Astrocyte (in vitro differentiated cells and primary cell): Measurements from ENCODE around the gene GMNN. TPM values are rescaled to one million over a fixed set of nuclear protein-coding genes. Genes with fewer than 3 reads are reported as not detected.

ENCODE experiments used
- DNase-seq: peaks from one replicate; pipeline ENCODE4 v3.0.0-alpha.2; 2010; ENCODE audit warnings: low read depth
- FAIRE-seq: peaks from 2 replicates; lab custom pipeline; 2011; peaks lifted over from hg19 to GRCh38; lab: Jason Lieb, UNC
- H2AFZ ChIP-seq: 2 replicates; pipeline ENCODE4 v1.6.0; 2012; ENCODE audit warnings: low read depth, low read length, inconsistent platforms
- H3K27ac ChIP-seq: 2 replicates; pipeline ENCODE4 v1.5.1; 2011; ENCODE audit warnings: low read depth, low read length, inconsistent platforms
- H3K27me3 ChIP-seq: 2 replicates; pipeline ENCODE4 v1.6.0; 2011; ENCODE audit warnings: low read length, inconsistent platforms; ENCODE audit not compliant: insufficient read depth
- H3K36me3 ChIP-seq: 2 replicates; pipeline ENCODE4 v1.5.1; 2011; ENCODE audit warnings: low read length, inconsistent platforms; ENCODE audit not compliant: insufficient read depth
- H3K4me1 ChIP-seq: 2 replicates; pipeline ENCODE4 v1.5.1; 2011; ENCODE audit warnings: low read length, inconsistent platforms; ENCODE audit not compliant: insufficient read depth
- H3K4me2 ChIP-seq: 2 replicates; pipeline ENCODE4 v1.6.0; 2012; ENCODE audit warnings: low read length, inconsistent platforms
- H3K4me3 ChIP-seq: 2 replicates; pipeline ENCODE4 v1.5.1; 2011; ENCODE audit warnings: low read depth, mild to moderate bottlenecking, low read length, inconsistent platforms; ENCODE audit not compliant: insufficient read depth
- H3K79me2 ChIP-seq: 2 replicates; pipeline ENCODE4 v1.6.0; 2012; ENCODE audit warnings: mild to moderate bottlenecking, low read length, inconsistent platforms; ENCODE audit not compliant: insufficient read depth
- H3K9ac ChIP-seq: 2 replicates; pipeline ENCODE4 v1.6.0; 2012; ENCODE audit warnings: mild to moderate bottlenecking, low read length, inconsistent platforms
- H3K9me3 ChIP-seq: 2 replicates; pipeline ENCODE4 v1.5.1; 2012; ENCODE audit warnings: low read depth, mild to moderate bottlenecking, low read length, inconsistent platforms; ENCODE audit not compliant: insufficient read depth
- H4K20me1 ChIP-seq: 2 replicates; pipeline ENCODE4 v1.6.0; 2012; ENCODE audit warnings: low read length, inconsistent platforms; ENCODE audit not compliant: insufficient read depth
- H3K27ac Mint-ChIP-seq: one replicate; pipeline ENCODE4 v1.8.0; 2021; ENCODE audit warnings: mild to moderate bottlenecking, mixed read lengths; ENCODE audit not compliant: unreplicated experiment
- H3K27me3 Mint-ChIP-seq: one replicate; pipeline ENCODE4 v1.8.0; 2021; ENCODE audit warnings: low read depth, mixed read lengths; ENCODE audit not compliant: unreplicated experiment
- H3K36me3 Mint-ChIP-seq: one replicate; pipeline ENCODE4 v1.8.0; 2021; ENCODE audit warnings: low read depth, mixed read lengths; ENCODE audit not compliant: unreplicated experiment
- H3K4me1 Mint-ChIP-seq: one replicate; pipeline ENCODE4 v1.8.0; 2021; ENCODE audit warnings: low read depth, mixed read lengths; ENCODE audit not compliant: unreplicated experiment
- H3K4me3 Mint-ChIP-seq: one replicate; pipeline ENCODE4 v1.8.0; 2021; ENCODE audit warnings: mild to moderate bottlenecking, moderate library complexity, mixed read lengths; ENCODE audit not compliant: unreplicated experiment
- H3K9me3 Mint-ChIP-seq: one replicate; pipeline ENCODE4 v1.8.0; 2021; ENCODE audit warnings: mild to moderate bottlenecking, mixed read lengths; ENCODE audit not compliant: unreplicated experiment
- CTCF ChIP-seq: IDR thresholded peaks from 2 replicates; pipeline ENCODE4 v1.5.1; 2011; ENCODE audit warnings: low read depth, mild to moderate bottlenecking, inconsistent platforms, low read length, moderate library complexity; ENCODE audit not compliant: insufficient read depth
- EZH2 ChIP-seq: IDR thresholded peaks from 2 replicates; pipeline ENCODE4 v1.6.1; 2012; ENCODE audit warnings: mild to moderate bottlenecking, low read length, inconsistent platforms; ENCODE audit not compliant: insufficient read depth
- total RNA-seq: library from RNA; stranded (reverse); gene quantifications from 2 replicates; pipeline ENCODE4 v1.2.1, GENCODE V29; 2021

GMNN gene
- total RNA-seq, 1 donor from 2014 or later: 16.4 TPM

- Mint-ChIP-seq H3K4me3 (no peak overlapping the region), H3K36me3 (peaks cover 2% of the 10 kb centered on the region), H3K9me3 (no peaks in the 10 kb centered on the region), H3K4me1 (peaks cover 3% of the 10 kb centered on the region), H3K27ac (no peak overlapping the region), H3K27me3 (no peaks in the 10 kb centered on the region)
- Histone ChIP-seq H3K9ac (no peak overlapping the region), H3K4me3 (no peak overlapping the region), H2AFZ (no peak overlapping the region), H4K20me1 (peaks cover 3% of the 10 kb centered on the region), H3K36me3 (peaks cover 5% of the 10 kb centered on the region), H3K79me2 (peaks cover 60% of the 10 kb centered on the region), H3K4me2 (peak overlapping the region; percentile 89), H3K27ac (no peak overlapping the region), H3K27me3 (no peaks in the 10 kb centered on the region), H3K9me3 (no peaks in the 10 kb centered on the region), H3K4me1 (peaks cover 6% of the 10 kb centered on the region)
- FAIRE-seq (no peak), DNase-seq (no peak)
- TF ChIP-seq CTCF (no peak), EZH2 (no peak)
Measured at GRCh38 chr6:24777227-24777626, 2.5 kb downstream of the GMNN start.

DNA sequence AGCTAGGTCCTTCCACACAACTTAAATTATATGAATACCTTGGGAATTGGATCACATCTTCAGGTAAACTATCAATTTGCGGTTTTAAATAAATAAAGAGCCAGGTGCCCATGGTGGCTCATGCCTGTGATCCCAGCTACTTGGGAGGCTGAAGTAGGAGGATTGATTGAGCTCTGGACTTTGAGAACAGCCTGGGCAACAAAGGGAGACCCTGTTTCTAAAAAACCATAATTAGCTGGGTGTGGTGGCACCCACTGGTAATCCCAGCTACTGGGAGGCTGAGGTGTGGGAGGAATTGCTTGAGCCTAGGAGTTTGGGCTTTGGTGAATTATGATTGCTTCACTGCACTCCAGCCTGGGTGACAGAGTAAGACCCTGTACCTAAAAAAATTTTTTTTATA lies 3.4 kb downstream of the GMNN start:
- peaks cover 6% of the 10 kb centered on the region for H3K4me1 ChIP-seq
- peaks cover 60% of the 10 kb centered on the region for H3K79me2 ChIP-seq
- H3K36me3 Mint-ChIP-seq: peaks cover 2% of the 10 kb centered on the region
- H3K4me3 Mint-ChIP-seq: no peak overlapping the region
- FAIRE-seq: no peak
- no peak overlapping the region for H3K27ac ChIP-seq
- peak overlapping the region; percentile 89 for H3K4me2 ChIP-seq
- H3K4me1 Mint-ChIP-seq: peaks cover 3% of the 10 kb centered on the region
- H3K9me3 ChIP-seq: no peaks in the 10 kb centered on the region
- H3K27ac Mint-ChIP-seq: no peak overlapping the region
- peaks cover 8% of the 10 kb centered on the region for H3K36me3 ChIP-seq
- no peak for DNase-seq
- H3K4me3 ChIP-seq: no peak overlapping the region
- H3K27me3 ChIP-seq: no peaks in the 10 kb centered on the region
- TF ChIP-seq EZH2 (no peak), CTCF (no peak)
- no peaks in the 10 kb centered on the region for H3K27me3 Mint-ChIP-seq
- no peak overlapping the region for H3K9ac ChIP-seq
- H4K20me1 ChIP-seq: peaks cover 3% of the 10 kb centered on the region
- H2AFZ ChIP-seq: no peak overlapping the region
- no peaks in the 10 kb centered on the region for H3K9me3 Mint-ChIP-seq

GRCh38 chr6:24778878-24779277 lies 4.1 kb downstream of the GMNN start:
- no peak overlapping the region for H3K4me3 ChIP-seq
- Mint-ChIP-seq H3K4me3 (no peak overlapping the region), H3K27me3 (no peaks in the 10 kb centered on the region), H3K4me1 (peaks cover 3% of the 10 kb centered on the region), H3K36me3 (peaks cover 2% of the 10 kb centered on the region), H3K27ac (no peak overlapping the region), H3K9me3 (no peaks in the 10 kb centered on the region)
- H3K27ac ChIP-seq: no peak overlapping the region
- peaks cover 8% of the 10 kb centered on the region for H3K36me3 ChIP-seq
- DNase-seq (no peak), FAIRE-seq (no peak)
- H2AFZ ChIP-seq: no peak overlapping the region
- H3K79me2 ChIP-seq: peaks cover 60% of the 10 kb centered on the region
- H4K20me1 ChIP-seq: peaks cover 3% of the 10 kb centered on the region
- H3K4me1 ChIP-seq: peaks cover 6% of the 10 kb centered on the region
- no peak for TF ChIP-seq CTCF
- no peak for TF ChIP-seq EZH2
- H3K4me2 ChIP-seq: no peak overlapping the region
- no peaks in the 10 kb centered on the region for H3K27me3 ChIP-seq
- no peak overlapping the region for H3K9ac ChIP-seq
- H3K9me3 ChIP-seq: no peaks in the 10 kb centered on the region
